ENCODE measurements around the gene DPYSL3.

The DPYSL3 gene

DNA sequence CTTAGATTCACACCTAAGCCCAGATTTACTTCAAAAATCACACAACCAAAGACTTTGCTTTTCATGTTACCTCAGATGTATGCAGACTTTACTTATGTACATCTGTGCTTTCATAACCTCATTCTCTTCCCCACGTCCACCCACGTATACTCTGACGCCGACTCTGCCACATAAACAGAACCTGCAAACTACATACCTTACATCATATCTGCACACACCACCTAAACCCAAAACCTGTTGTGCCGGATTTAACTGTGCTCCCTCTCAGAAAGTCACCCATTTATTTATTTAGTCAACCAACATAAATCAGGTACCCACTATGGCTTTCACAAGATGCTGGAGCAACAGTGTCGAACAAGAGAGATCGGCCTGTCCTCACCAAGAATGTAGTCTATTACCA is 1.0 kb upstream of the DPYSL3 start:
- no peak overlapping the region for H3K9ac ChIP-seq (ENCODE audit: low read depth, low read length)
- peaks cover 17% of the 10 kb centered on the region for H3K27me3 ChIP-seq (ENCODE audit: insufficient read depth, low read length)
- no peak overlapping the region for H3K27ac ChIP-seq (ENCODE audit: low read length)
- H3K4me3 ChIP-seq (ENCODE audit: low read length), result no peak overlapping the region
- no peaks in the 10 kb centered on the region for H3K9me3 ChIP-seq (ENCODE audit: insufficient read depth, low read depth, low read length)
- peaks cover 6% of the 10 kb centered on the region for H3K4me1 ChIP-seq (ENCODE audit: insufficient read depth, low read length)
- no peaks in the 10 kb centered on the region for H3K36me3 ChIP-seq (ENCODE audit: insufficient read depth, low read depth, low read length)

DNA sequence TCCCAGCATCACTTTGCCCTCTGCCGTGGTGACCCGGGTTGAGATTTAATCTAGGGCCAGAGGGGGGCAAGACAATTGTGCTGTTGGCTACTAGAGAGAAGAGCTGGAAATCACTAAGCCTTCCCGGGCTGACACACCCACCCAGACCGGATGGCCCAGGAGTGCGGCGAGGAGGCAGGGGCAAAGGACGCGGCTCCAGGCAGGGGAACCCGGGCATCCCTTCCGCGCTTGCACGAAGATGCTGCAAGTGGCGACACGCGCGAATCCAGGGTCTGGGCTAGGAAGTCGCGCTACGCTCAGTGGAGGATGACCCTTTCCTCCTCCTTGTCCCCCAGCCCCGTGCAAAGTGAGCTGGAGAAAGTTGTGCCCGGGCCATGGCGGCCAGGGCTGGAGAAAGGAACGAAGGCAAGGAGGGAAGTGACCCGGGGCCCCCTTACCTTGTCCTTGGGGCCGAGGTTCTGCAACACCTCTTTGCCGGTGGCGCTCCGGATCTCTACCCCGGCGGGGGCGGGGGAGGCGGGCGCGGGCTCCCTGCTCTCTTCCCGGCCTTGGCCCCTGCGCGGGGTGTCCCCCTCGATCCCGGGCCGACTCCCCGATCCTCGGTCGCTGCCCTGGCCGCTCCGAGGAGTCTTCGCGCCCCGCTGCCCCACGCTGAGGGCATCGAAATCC is 693 bp downstream of the DPYSL3 start:
- peak overlapping the region; percentile 12 for H3K27ac ChIP-seq (ENCODE audit: low read length)
- no peaks in the 10 kb centered on the region for H3K36me3 ChIP-seq (ENCODE audit: insufficient read depth, low read depth, low read length)
- peak overlapping the region; percentile 83 for H3K9ac ChIP-seq (ENCODE audit: low read depth, low read length)
- H3K4me1 ChIP-seq (ENCODE audit: insufficient read depth, low read length), result peaks cover 6% of the 10 kb centered on the region
- H3K4me3 ChIP-seq (ENCODE audit: low read length), result peak overlapping the region; percentile 90
- peaks cover 17% of the 10 kb centered on the region for H3K27me3 ChIP-seq (ENCODE audit: insufficient read depth, low read length)
- H3K9me3 ChIP-seq (ENCODE audit: insufficient read depth, low read depth, low read length), result no peaks in the 10 kb centered on the region

DNA sequence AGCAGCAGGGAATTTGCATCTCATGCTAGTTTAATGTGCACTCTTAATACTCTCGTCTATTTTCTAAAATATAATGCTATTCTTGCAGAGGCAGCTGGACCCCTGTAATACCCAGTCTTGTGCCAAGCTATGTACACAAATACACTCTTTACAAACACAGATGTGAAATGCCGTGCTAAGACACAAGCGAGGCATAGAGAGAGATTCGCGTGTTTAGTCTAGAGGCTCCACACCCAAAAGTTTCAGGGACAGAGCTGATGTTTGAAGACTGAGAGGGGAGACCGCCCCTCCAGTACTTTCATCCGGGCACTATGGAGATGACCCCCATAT is 1.2 kb downstream of the DPYSL3 start:
- Histone ChIP-seq H3K27me3 (ENCODE audit: insufficient read depth, low read length) (peaks cover 17% of the 10 kb centered on the region), H3K36me3 (ENCODE audit: insufficient read depth, low read depth, low read length) (no peaks in the 10 kb centered on the region), H3K27ac (ENCODE audit: low read length) (no peak overlapping the region), H3K9me3 (ENCODE audit: insufficient read depth, low read depth, low read length) (no peaks in the 10 kb centered on the region), H3K4me3 (ENCODE audit: low read length) (peak overlapping the region; percentile 90), H3K9ac (ENCODE audit: low read depth, low read length) (peak overlapping the region; percentile 83), H3K4me1 (ENCODE audit: insufficient read depth, low read length) (peaks cover 6% of the 10 kb centered on the region)

DNA sequence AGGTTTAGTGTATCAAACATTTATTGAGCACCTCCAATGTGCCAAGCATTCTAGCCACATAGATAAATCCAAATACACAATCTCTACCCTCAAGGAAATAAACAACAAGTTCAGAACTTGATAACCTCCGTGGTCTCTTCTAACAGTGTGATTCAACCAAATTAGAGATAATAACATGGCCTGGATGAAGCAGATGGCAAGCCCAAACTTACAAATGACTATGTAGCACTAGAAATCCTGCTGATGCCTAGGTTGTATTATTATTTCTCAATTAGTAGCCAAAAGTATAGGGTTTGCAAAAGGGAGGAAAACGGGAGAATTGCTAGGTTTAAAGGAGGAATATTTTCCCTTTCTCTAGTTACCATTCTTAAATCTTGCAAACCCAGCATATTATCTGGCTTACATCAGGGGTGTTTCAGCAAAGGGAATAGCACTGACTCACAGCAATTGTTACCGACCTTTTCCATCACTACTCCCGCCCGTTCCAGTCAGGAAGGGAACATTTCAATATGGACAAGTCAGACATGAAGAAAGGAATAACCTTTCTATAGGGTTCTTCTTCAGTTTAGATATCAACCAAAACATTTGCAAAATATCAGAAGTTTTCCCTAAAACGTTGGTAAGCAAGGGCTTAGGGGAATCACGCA is 2.3 kb downstream of the DPYSL3 start:
- H3K9me3 ChIP-seq (ENCODE audit: insufficient read depth, low read depth, low read length), result no peaks in the 10 kb centered on the region
- no peak overlapping the region for H3K27ac ChIP-seq (ENCODE audit: low read length)
- H3K36me3 ChIP-seq (ENCODE audit: insufficient read depth, low read depth, low read length), result no peaks in the 10 kb centered on the region
- H3K9ac ChIP-seq (ENCODE audit: low read depth, low read length), result peak overlapping the region; percentile 83; the same call in 1 of the 2 replicates
- H3K4me3 ChIP-seq (ENCODE audit: low read length), result peak overlapping the region; percentile 90
- H3K27me3 ChIP-seq (ENCODE audit: insufficient read depth, low read length), result peaks cover 17% of the 10 kb centered on the region
- peaks cover 6% of the 10 kb centered on the region for H3K4me1 ChIP-seq (ENCODE audit: insufficient read depth, low read length)

DNA sequence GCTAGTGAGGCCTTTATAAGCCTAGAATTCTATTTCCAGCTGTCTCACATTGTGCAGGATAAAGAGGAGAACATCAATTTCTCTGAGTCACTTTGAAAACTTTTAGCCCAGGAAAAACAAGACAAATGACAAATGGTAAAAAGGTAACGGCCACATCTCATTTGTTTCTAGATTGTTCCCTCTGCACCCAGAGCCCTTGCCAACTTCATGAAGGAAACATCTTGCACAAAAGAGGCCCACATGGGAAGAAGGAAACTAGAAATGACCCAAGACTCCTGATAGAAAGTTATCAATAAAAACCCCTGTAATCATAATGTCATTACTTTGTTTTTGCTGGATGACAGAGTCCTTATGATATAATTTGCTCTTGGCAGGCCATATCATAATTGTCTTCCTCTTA is 5.3 kb downstream of the DPYSL3 start:
- no peak overlapping the region for H3K27ac ChIP-seq (ENCODE audit: low read length)
- no peaks in the 10 kb centered on the region for H3K27me3 ChIP-seq (ENCODE audit: insufficient read depth, low read length)
- H3K9ac ChIP-seq (ENCODE audit: low read depth, low read length), result no peak overlapping the region
- peaks cover 3% of the 10 kb centered on the region; the same call in 1 of the 2 replicates for H3K4me1 ChIP-seq (ENCODE audit: insufficient read depth, low read length)
- no peaks in the 10 kb centered on the region for H3K36me3 ChIP-seq (ENCODE audit: insufficient read depth, low read depth, low read length)
- H3K4me3 ChIP-seq (ENCODE audit: low read length), result no peak overlapping the region
- no peaks in the 10 kb centered on the region for H3K9me3 ChIP-seq (ENCODE audit: insufficient read depth, low read depth, low read length)

DNA sequence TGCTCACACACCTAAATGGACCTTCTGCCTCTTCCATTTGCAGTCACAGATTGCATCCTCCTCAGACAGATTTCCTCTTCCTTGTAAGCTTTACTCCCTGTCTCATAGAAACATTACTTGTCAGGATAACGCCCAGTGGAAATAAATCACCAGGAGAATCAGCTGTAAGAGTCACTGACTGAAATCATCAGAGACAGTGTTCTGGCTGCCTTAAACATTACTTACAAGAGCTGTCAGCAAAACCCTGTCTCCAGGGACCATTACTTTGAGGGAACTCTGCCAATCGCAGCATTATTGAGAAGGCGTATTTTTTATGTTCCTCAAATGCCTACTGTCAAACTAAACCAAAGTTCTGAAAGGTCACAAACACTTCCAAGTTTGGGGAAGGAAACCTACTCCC is 5.9 kb downstream of the DPYSL3 start:
- Histone ChIP-seq H3K4me3 (ENCODE audit: low read length) (no peak overlapping the region), H3K27me3 (ENCODE audit: insufficient read depth, low read length) (no peaks in the 10 kb centered on the region), H3K9ac (ENCODE audit: low read depth, low read length) (no peak overlapping the region), H3K9me3 (ENCODE audit: insufficient read depth, low read depth, low read length) (no peaks in the 10 kb centered on the region), H3K27ac (ENCODE audit: low read length) (no peak overlapping the region), H3K4me1 (ENCODE audit: insufficient read depth, low read length) (peaks cover 3% of the 10 kb centered on the region; the same call in 1 of the 2 replicates), H3K36me3 (ENCODE audit: insufficient read depth, low read depth, low read length) (no peaks in the 10 kb centered on the region)

DNA sequence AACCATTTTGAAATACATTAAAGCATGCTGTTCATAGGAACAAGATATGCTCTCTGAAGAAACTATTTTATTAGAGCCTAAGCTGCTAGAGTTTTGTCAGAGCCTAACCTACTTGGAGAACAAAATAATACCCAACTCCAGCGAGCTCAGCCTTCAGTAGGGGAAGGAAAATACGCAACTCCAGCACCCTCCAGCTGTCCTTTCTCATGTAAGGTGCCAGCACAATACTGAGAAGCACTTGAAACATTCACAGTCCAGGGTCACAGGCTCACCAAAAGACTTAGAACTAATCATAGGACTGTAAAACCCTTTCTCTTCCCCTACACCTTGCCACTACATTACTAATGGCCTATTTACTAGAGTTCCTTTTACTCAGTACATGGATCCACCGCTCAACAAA is 18.9 kb downstream of the DPYSL3 start:
- no peaks in the 10 kb centered on the region for H3K36me3 ChIP-seq (ENCODE audit: insufficient read depth, low read depth, low read length)
- H3K9ac ChIP-seq (ENCODE audit: low read depth, low read length), result peak overlapping the region; percentile 11; the same call in 1 of the 2 replicates
- peak overlapping the region; percentile 2; the same call in 1 of the 2 replicates for H3K4me3 ChIP-seq (ENCODE audit: low read length)
- H3K4me1 ChIP-seq (ENCODE audit: insufficient read depth, low read length), result peaks cover 34% of the 10 kb centered on the region
- no peak overlapping the region for H3K27ac ChIP-seq (ENCODE audit: low read length)
- H3K27me3 ChIP-seq (ENCODE audit: insufficient read depth, low read length), result no peaks in the 10 kb centered on the region
- no peaks in the 10 kb centered on the region for H3K9me3 ChIP-seq (ENCODE audit: insufficient read depth, low read depth, low read length)

DNA sequence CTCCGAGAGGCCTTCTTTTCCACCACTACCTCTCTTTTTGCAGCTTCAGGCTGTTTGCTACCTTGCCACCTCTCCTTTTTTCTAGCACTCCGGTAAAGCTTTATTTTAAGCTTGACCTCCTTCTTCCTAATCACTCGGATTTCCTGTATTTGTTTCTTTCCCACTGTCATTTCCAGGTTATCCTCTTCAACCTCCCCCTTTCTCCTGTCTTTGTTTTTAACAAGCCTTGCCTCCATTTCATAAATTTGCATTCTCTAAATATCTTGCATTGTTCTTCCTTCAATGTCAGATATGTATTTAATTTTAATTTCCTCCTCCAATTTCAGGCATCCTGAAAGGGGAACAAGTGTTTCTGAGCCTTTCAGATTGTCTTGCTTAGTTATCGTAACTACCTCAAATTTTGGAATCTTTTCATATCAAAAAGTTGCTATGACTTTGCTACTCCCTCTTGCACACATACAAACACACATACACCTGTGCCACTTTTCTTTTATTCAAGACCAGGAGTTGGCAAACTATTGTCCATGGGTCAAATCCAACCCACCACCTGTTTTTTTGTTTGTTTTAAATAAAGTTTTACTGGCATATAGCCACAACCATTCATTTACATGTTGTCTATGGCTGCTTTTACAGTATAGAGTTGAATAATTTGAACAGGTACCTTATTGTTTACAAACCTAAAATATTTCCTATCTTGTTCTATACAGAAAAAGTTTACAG is 22.7 kb downstream of the DPYSL3 start:
- no peaks in the 10 kb centered on the region for H3K27me3 ChIP-seq (ENCODE audit: insufficient read depth, low read length)
- no peaks in the 10 kb centered on the region for H3K9me3 ChIP-seq (ENCODE audit: insufficient read depth, low read depth, low read length)
- H3K9ac ChIP-seq (ENCODE audit: low read depth, low read length), result peak overlapping the region; percentile 39; the same call in 1 of the 2 replicates
- H3K4me1 ChIP-seq (ENCODE audit: insufficient read depth, low read length), result peaks cover 61% of the 10 kb centered on the region
- H3K36me3 ChIP-seq (ENCODE audit: insufficient read depth, low read depth, low read length), result no peaks in the 10 kb centered on the region
- H3K4me3 ChIP-seq (ENCODE audit: low read length), result 0 out of 2 replicates have a peak overlapping the region, but pooled peaks have one; percentile 14
- H3K27ac ChIP-seq (ENCODE audit: low read length), result peak overlapping the region; percentile 26

DNA sequence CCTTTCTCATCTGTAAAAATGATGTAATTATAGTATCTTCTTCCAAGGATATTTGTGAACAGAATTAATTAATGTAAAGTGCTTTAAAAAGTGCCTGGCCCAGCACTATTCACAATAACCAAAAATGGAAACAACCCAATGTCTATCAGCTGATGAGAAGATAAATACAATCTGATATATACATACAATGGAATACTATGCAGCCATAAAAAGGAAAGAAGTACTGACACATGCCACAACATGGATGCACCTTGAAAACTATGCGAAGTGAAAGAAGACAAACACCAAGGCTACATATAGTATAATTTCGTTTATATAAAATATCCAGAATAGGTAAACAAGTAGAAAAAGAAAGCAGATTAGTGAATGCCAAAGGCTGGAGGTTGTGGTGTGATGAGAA is 24.1 kb downstream of the DPYSL3 start:
- peaks cover 51% of the 10 kb centered on the region for H3K4me1 ChIP-seq (ENCODE audit: insufficient read depth, low read length)
- no peak overlapping the region for H3K9ac ChIP-seq (ENCODE audit: low read depth, low read length)

DNA sequence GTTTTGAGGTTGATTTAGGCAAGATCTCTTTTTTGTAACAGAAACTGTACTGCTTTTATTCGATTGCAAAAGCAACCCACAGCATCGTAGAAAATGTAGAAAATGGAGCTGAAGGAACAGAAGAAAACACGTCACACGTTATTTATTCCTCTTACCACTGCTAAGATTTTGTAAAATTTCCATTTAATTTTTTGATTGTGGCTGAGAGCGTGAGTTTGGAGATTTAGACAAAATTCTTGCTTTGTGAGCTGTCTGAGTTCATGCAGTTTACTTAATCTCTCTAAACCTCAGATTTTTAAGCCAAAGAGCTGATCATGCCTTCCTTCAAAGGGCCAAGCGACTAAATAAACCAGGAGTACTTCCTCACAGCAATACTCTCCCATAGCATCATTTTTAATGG is 24.8 kb downstream of the DPYSL3 start:
- Histone ChIP-seq H3K27ac (ENCODE audit: low read length) (no peak overlapping the region), H3K4me3 (ENCODE audit: low read length) (no peak overlapping the region), H3K27me3 (ENCODE audit: insufficient read depth, low read length) (no peaks in the 10 kb centered on the region), H3K36me3 (ENCODE audit: insufficient read depth, low read depth, low read length) (no peaks in the 10 kb centered on the region), H3K4me1 (ENCODE audit: insufficient read depth, low read length) (peaks cover 46% of the 10 kb centered on the region), H3K9me3 (ENCODE audit: insufficient read depth, low read depth, low read length) (no peaks in the 10 kb centered on the region), H3K9ac (ENCODE audit: low read depth, low read length) (0 out of 2 replicates have a peak overlapping the region, but pooled peaks have one; percentile 31)

More for the DNA sequence above, 24.1 kb downstream of the DPYSL3 start:
- H3K27me3 ChIP-seq (ENCODE audit: insufficient read depth, low read length), result no peaks in the 10 kb centered on the region
- no peaks in the 10 kb centered on the region for H3K36me3 ChIP-seq (ENCODE audit: insufficient read depth, low read depth, low read length)
- no peak overlapping the region for H3K4me3 ChIP-seq (ENCODE audit: low read length)
- no peaks in the 10 kb centered on the region for H3K9me3 ChIP-seq (ENCODE audit: insufficient read depth, low read depth, low read length)
- no peak overlapping the region for H3K27ac ChIP-seq (ENCODE audit: low read length)

DNA sequence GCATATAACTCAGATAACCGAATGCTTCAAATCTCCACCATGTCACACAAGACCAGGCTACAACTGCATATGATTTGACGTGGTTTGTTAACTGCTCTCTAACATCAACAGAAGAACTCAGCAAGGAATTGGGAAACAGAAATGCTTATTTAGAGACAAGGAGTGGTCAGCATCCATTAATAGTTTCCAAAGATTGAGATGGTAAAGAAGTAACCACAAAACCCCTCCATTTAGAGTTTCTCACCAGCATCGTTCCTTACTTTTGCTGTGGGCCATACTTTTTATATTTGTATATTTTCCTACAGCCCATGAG is 25.2 kb downstream of the DPYSL3 start:
- H3K27me3 ChIP-seq (ENCODE audit: insufficient read depth, low read length), result no peaks in the 10 kb centered on the region
- no peak overlapping the region for H3K27ac ChIP-seq (ENCODE audit: low read length)
- no peak overlapping the region for H3K4me3 ChIP-seq (ENCODE audit: low read length)
- H3K4me1 ChIP-seq (ENCODE audit: insufficient read depth, low read length), result peaks cover 49% of the 10 kb centered on the region
- no peaks in the 10 kb centered on the region for H3K36me3 ChIP-seq (ENCODE audit: insufficient read depth, low read depth, low read length)
- H3K9me3 ChIP-seq (ENCODE audit: insufficient read depth, low read depth, low read length), result no peaks in the 10 kb centered on the region
- H3K9ac ChIP-seq (ENCODE audit: low read depth, low read length), result 0 out of 2 replicates have a peak overlapping the region, but pooled peaks have one; percentile 31
